Amniotic stem cell (primary cell): ENCODE results near the gene ITPK1.
"Not testable (repeated sequence)": the region's sequence is repeated elsewhere in the genome, so short reads cannot be mapped to it uniquely, and the experiment has no call there.

ENCODE experiments used
- DNase-seq: peaks from one replicate; lab custom pipeline; 2025; lab: John Stamatoyannopoulos, UW

ITPK1 gene

DNA sequence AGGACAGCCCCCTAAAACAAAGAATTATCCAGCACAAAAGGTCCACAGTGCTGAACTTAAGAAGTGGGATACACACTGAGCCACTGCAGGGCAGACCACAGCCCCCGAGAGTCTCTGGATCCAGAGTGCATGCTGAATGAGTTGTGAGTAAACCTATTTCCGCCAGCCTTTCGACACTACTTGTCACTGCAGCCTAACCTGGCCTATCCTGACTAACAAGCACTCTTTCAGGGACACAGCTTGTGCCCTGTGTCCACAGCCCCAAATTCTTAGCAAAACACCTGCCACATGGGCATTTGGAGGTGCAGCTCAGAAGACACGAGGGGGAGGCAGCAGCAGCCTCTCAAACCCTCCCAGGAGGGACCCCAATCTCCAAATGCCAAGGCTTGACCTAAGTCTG, 31.3 kb downstream of the ITPK1 start:
- DNase-seq: no peak

- no peak for DNase-seq
These were observed 31.8 kb downstream of the ITPK1 start for GRCh38 chr14:93083917-93084316.

DNA sequence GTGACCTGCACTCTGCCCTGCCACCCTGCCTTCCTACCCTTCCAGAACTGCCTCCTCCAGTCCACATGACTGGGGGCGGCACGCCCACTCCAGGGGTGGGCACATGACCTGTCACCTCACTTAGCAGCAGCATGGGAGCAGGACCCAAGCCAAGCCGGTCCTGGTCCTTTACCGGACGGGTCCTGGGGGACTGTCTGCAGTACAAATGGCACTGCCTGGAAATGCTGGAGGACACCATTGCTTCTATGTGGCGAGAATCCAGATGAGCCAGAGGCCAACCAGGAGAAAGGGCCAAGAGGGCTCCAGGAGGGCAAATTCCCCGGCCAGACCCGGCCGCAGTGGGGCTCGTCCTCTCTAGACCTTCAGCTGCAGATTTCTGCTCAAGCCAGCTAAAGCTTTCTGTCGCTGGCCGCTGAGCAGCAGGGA, 33.1 kb downstream of the ITPK1 start:
- no peak for DNase-seq

DNA sequence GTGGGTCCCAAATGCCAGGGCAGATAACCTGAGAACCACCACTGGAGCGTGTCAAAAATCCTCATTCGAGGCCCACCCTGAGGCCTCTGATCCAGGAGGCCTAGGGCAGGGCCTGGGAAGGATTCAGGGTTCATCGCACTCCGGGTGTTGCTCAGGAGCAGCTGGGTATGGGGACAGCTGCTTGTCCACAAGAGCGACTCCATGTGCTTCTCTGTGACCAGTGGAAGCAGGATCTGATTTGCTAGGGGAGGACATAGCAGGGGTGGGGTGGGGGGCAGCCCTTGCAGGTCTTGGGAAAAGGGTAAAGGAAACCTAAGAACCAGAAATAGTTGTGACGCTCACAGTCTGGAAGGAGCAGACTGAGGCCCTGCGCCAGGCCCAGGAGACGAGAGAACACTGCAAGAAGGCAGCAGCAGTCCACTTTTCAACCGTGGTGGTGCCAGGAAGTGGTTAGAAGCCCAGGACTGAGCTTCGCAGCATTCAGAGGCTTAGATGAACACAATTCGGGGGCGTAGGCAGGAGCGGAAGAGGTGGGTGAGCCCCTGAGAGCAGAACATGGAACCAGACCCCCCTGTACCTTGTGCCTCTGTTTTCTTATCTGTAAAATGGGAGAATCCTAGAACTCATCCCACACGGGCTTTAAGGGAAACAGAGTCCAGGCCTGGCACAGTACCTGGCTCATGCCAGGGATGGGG, 33.7 kb downstream of the ITPK1 start:
- no peak for DNase-seq

- no peak for DNase-seq
These were observed 35.8 kb downstream of the ITPK1 start for GRCh38 chr14:93079865-93080403.

DNA sequence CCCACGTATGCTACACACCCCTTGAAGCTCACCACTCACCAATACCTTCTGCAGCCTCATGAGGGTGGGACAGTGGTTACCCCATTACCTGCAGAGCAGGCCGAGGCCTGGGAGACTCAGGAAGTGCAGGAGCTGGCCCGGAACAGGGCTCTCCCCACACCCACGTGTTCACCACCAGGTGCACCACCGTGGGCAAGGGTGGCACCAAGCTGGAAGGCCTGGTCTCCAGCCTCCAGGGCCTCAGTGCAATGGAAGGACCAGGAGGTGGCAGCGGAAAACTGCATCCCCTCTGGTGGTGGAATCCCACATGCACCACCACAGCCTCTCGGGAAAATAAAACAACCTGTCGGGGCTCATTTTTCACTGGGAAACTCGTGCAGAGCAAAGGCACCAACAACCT, 36.4 kb downstream of the ITPK1 start:
- DNase-seq: no peak

GRCh38 chr14:93078870-93079269, 36.9 kb downstream of the ITPK1 start:
- DNase-seq: peak; percentile 42

DNA sequence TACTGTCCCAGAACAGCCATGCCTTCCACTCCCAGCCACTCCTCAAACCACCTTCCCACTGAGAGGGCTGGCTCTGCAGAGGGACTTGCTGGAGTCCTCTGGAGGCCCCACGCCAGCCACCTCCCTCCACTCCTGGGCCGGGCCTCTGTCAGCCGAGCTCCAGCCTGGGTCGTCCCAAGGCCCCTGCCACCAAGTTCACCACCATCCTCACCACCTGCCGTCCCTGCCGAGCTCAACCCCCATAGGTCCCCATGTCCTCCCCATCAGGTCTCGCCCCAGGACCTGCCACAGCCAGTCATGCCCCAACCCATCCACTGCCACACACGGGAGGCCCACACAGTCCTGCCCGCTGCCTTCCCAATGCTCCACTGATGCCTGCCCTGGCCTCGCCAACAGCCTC, 39.0 kb downstream of the ITPK1 start:
- DNase-seq: no peak

DNA sequence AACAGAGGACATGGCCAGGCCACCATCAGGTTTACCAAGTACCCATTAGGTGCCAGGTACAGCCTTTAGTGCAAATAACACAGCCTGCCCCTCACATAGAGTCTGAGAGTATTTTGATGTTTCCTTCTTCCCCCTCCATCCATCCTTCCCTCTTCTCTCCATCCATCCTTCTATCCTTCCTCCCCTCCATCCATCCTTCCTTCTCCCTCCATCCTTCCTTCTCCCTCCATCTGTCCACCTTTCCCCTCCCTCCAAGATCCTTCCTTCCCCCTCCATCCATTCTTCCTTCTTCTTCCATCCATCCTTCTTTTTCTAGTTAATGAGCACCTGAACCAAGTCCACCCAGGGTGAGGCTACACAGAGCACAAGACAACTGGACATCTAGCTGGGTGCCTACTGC, 39.8 kb downstream of the ITPK1 start:
- DNase-seq: no peak

- DNase-seq: no peak
These were observed 41.6 kb downstream of the ITPK1 start for GRCh38 chr14:93073910-93074769.

DNA sequence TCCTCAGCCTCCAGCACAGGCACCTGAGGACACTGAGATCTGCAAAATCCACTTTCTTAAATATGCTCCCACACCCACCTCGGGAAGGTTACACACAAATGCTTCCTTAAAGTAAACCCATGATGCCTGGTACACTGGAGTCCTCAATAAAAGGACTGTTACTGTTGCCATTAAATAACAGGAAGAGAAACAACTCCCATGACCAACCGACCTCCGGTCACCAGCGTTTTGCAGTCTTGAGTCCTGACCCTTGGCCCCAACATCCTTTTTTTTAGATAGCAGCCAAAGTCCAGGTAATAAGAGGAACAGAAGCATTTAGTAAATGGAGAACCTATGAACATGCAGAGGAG, 42.4 kb downstream of the ITPK1 start:
- no peak for DNase-seq

DNA sequence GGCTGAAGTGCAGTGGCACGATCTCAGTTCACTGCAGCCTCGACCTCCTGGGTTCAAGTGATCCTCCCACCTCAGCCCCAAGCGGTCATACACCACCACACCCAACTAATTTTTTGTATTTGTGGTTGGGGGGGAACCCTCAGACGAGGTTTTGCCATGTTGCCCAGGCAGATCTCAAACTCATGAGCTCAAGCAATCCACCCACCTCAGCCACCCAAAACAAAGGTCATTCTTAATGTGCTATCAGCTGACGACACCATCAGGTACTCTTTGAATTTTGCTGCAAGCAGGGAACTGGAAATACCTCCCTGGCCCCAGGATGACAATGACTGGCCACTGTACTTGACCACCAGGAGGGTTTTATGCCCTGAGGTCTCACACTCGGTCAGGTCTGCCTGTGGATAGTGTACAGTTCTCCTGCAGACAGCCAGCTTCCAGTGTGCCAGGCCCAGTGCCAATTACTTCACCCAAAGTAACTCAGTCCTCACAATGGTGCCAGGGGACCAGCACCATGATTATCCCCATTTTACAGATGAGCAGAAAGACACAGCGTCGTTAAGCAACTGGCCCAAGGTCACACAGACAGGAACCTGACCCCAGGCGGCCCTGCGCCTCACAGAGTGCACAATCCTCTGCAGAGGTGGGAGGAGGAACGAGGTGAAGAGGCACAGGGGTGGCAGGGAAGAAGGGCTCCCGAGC, 42.9 kb downstream of the ITPK1 start:
- DNase-seq: no peak

GRCh38 chr14:93068711-93069110, 47.0 kb downstream of the ITPK1 start:
- DNase-seq: no peak

DNA sequence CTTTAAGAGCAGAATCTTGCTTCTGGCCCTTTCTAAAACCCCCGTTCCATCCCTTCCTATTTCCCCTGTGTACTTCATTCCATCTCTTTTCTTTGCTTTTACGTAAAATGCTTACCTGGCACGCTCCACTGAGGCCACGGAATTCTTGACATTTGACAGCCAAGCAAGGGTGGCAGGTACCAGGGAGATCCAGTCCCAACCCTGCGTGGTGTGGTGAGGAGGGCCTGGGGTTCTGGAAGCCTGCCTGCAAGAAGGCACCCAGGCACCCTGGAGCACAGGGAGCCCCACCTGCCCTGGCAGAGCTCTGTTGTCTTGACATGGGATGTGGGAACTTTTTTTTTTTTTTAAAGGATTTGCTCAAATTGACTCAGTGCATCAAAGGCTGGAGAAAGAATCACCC, 48.6 kb downstream of the ITPK1 start:
- no peak for DNase-seq

DNA sequence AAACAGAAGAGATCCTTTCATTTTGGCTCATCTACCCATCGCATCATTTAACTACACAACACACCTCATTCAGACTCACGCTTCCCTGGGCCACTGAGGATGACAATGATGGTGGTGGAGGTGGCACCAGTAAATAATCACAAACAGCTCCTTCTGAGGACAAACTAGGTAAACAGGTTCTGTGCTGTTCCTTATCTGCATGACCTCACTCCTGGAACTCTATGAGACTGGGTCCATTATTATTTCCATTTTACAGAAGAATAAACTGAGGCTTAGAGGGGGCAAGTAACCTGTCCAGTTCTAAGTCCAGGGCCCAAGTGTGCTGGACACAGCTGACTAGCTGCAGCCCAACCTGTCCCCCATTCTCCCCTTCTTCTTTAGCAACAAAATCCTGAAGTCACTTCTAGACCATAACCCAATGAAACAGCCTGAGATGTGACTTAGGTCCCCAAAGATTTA, 50.4 kb downstream of the ITPK1 start:
- DNase-seq: no peak

DNA sequence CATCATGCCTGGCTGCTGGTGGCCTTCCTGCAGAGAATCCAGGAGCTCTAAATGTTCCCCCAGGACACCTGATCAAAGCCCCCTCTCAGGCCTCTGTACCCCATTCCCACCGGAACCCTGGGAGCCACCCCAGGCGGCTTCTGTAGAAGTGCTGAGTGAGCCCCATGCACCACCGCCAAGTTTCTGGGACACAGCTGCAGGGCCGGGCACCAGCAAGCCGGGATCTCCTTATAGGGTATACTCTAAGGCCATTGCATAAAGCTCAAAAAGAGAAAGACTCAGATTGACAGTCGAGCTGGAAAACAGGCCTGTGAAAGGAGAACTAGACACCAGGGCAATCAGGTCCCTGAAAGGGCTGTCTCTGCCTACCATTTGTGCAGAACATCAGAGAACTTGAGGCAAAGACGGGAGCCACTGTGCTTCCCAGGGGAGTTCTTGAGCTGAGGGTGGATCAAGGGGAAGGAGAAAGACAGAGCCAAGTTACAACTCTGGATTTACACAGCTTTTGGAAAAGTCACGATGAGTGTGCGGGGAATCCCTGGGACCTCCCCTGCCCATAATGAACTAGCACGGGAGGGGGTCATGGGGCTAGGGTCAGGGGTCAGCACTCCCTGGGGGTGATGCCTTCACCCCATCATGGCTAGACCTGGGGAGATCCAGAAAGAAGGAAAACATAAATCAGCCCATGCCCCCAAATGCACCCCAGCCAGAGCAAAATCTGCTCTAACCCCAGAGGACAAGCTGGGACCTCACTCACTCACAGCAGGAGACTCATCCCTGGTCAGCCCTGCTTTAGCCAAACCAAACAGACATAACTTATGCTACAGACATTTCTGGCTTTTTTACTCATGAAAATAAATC, 51.1 kb downstream of the ITPK1 start:
- DNase-seq: no peak

DNA sequence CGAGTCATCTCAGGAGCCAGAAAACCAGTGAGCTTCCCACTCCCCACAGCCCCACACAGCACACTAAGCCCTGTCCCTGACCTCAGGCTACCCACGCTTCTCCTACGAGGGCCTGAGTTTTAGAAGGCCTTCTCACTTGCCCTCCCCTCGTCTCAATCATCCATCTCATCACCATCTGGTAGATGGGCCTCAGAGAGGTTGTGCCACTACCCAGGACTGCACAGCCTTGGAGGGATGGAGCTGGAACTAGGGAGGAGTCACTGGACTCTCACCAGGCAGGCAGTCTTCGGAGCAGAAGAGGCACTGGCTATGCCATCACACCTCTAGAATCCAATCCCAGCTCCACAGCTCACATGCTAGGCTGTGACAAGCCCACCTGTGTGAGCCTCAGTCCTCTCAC, 52.3 kb downstream of the ITPK1 start:
- DNase-seq: no peak

DNA sequence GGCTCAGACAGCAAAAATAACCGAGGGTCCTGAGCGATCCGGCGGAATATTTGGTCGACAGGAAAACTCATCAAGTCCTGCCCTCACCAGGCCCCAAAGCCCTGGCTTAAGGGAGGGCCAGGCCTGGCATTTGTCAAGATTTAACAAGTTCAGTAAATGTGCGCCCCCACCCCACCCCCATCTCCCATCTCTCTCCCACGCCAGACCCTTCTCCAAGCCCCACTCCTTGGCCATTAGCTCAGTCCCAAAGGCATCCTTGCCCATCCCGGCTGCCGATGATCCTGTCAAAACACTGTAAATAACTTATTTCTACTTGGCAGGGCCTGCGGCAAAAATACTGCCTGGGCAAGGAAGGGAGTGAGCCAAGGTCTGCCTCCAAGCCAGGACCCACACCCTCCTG, 52.8 kb downstream of the ITPK1 start:
- DNase-seq: no peak

DNA sequence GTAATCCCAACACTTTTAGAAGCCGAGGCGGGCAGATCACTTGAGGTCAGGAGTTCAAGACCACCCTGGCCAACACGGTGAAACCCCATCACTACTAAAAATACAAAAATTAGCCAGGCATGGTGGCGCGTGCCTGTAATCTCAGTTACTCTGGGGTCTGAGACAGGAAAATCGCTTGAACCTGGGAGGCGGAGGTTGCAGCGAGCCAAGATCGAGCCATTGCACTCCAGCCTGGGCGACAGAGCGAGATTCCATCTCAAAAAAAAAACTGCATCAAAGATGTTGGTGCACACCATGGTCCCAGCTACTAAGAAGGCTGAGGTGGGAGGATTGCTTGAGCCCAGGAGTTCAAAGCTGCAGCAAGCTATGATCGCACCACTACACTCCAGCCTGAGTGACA, 53.7 kb downstream of the ITPK1 start:
- DNase-seq: not testable (repeated sequence)

DNA sequence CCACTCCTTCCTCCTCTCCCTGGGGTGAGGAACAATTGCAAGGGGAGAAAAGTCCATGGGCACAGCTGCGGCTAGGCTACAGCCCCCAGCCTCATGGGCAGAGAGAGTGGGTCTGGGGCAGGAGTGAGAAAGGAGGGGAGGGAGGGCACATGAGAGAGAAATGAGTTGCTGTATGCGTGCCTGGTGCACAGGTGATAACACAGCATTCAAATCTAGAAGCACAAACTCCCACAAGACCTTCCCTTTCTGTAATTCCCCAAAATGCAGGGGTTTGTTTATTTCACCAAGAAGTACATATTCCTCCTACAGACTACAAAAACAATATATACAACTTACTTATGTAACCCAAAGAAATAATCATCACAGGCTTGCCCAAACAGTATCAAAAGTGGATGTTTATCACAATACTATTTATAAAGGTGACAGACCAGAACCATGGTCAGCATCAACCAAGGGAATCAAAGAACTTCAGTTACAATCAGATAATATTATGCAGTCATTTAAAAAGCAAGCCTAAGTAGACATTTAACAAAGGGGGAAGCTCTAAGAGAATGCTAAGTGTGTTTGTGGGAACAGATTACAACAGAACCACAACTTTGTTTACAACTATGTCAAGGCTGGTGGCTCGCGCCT, 54.2 kb downstream of the ITPK1 start:
- no peak for DNase-seq

DNA sequence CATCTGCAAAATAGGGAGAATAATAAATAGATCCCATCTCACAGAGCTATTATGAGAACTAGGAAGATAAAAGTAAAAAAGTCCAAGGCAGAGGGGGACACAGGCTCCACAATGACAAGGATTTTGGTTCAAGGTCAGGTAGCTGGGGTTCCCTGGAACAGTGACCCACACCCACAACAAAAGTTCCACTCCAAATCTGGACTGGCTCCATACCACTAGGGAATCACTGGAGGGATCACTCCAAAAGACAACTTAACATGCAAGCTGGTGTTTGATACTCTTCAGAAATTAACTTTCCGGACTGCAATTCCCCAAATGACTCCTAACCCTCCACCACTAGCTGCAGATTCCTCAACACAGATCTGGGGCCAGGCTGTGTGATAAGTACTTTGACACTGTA, 54.9 kb downstream of the ITPK1 start:
- DNase-seq: no peak
